ENCODE results near the gene SUMO3.

DNA sequence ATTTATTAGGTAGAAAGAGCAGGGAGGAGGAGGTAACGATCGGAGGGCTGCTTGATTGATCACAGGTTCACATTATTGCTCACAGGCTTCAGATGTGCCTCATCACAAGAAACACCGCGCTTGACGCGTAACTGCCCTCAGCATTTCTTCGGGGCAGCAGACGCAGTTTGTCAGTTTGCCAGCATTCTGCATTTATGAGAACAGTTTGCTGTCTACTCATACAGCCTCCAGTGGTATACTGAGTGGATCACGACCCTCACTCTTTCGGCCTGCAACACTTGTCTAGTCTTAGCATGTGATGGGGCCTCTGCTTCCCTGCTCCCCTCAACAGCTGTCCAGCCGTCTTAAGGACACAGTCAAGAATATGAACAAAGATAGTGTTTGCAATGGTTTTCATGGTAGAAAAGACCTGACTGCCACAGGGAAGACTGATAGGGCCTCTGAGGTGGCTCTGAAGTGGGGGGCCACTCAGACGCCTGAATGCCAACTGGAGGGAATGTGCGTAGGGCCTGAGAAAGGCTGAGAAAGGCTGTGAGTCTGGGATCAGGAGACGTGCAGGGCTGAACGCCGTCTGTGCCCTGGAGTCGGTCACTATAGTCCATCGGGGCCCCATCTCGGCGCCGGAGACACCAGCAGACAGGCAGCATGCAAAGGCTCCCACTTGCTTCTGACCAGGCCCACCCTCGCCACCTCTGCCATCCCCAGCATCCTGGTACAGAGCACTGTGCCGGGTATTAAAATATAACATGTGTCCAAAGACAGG, 61.3 kb downstream of the SUMO3 start:
- TF ChIP-seq, protein P1, sequence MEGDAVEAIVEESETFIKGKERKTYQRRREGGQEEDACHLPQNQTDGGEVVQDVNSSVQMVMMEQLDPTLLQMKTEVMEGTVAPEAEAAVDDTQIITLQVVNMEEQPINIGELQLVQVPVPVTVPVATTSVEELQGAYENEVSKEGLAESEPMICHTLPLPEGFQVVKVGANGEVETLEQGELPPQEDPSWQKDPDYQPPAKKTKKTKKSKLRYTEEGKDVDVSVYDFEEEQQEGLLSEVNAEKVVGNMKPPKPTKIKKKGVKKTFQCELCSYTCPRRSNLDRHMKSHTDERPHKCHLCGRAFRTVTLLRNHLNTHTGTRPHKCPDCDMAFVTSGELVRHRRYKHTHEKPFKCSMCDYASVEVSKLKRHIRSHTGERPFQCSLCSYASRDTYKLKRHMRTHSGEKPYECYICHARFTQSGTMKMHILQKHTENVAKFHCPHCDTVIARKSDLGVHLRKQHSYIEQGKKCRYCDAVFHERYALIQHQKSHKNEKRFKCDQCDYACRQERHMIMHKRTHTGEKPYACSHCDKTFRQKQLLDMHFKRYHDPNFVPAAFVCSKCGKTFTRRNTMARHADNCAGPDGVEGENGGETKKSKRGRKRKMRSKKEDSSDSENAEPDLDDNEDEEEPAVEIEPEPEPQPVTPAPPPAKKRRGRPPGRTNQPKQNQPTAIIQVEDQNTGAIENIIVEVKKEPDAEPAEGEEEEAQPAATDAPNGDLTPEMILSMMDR (IDR thresholded peaks at IDR 0.05), result no peak
- no peak for TF ChIP-seq POLR2A (IDR thresholded peaks at IDR 0.05)
